DND-41 (cell line): Measurements from ENCODE around the gene DGKZ.

ENCODE experiments used
- ATAC-seq: fragments of 200-7000 bp; cut with Tn5 transposase; 3 replicates; pipeline ENCODE4 v1.9.1; 2021; ENCODE audit warnings: low read depth; ENCODE audit not compliant: insufficient read depth
- DNase-seq: peaks from one replicate; pipeline ENCODE4 v3.0.0-alpha.2; 2020
- H2AFZ ChIP-seq: 2 replicates; pipeline ENCODE4 v1.6.0; 2012; ENCODE audit warnings: low read depth, low read length
- H3K27ac ChIP-seq: 2 replicates; pipeline ENCODE4 v1.5.1; 2012; ENCODE audit warnings: low read length, inconsistent platforms
- H3K27me3 ChIP-seq: fragments of 200-600 bp; sonication (generic); 2 replicates; pipeline ENCODE4 v1.6.0; 2012; ENCODE audit warnings: low read length, mild to moderate bottlenecking, inconsistent platforms; ENCODE audit not compliant: insufficient read depth, poor library complexity
- H3K36me3 ChIP-seq: 2 replicates; pipeline ENCODE4 v1.5.1; 2012; ENCODE audit warnings: low read length, inconsistent platforms; ENCODE audit not compliant: insufficient read depth
- H3K4me1 ChIP-seq: 2 replicates; pipeline ENCODE4 v1.5.1; 2012; ENCODE audit warnings: mild to moderate bottlenecking, low read length; ENCODE audit not compliant: insufficient read depth
- H3K4me2 ChIP-seq: 2 replicates; pipeline ENCODE4 v1.6.0; 2012; ENCODE audit warnings: mild to moderate bottlenecking, moderate library complexity, low read length, inconsistent platforms; ENCODE audit not compliant: insufficient read depth
- H3K4me3 ChIP-seq, 2 experiments: fragments of 200-600 bp in 1 of 2; shearing (Covaris generic) in 1 of 2; 2 replicates each; pipeline ENCODE4 v1.5.1; 2012 to 2016; ENCODE audit warnings: inconsistent platforms in 2 of 2, low read length in 2 of 2, mild to moderate bottlenecking in 2 of 2, low read depth in 1 of 2, moderate library complexity in 1 of 2
- H3K79me2 ChIP-seq: 2 replicates; pipeline ENCODE4 v1.6.0; 2012; ENCODE audit warnings: low read length, inconsistent platforms; ENCODE audit not compliant: insufficient read depth
- H3K9ac ChIP-seq: 2 replicates; pipeline ENCODE4 v1.6.0; 2012; ENCODE audit warnings: low read depth, mild to moderate bottlenecking, inconsistent platforms, low read length, moderate library complexity
- H3K9me3 ChIP-seq: 2 replicates; pipeline ENCODE4 v1.5.1; 2012; ENCODE audit warnings: low read length, moderate library complexity, mild to moderate bottlenecking, inconsistent platforms; ENCODE audit not compliant: insufficient read depth, severe bottlenecking
- H4K20me1 ChIP-seq: 2 replicates; pipeline ENCODE4 v1.6.0; 2012; ENCODE audit warnings: low read length; ENCODE audit not compliant: insufficient read depth
- EZH2 ChIP-seq: IDR thresholded peaks from 3 replicates; pipeline ENCODE4 v1.6.1; 2012; ENCODE audit warnings: borderline replicate concordance, low read depth, mild to moderate bottlenecking, moderate library complexity, low read length, inconsistent platforms; ENCODE audit not compliant: severe bottlenecking
- TF ChIP-seq, protein P1 (sequence below): IDR thresholded peaks from 2 replicates; pipeline ENCODE4 v1.5.1; 2012; ENCODE audit warnings: borderline replicate concordance, low read length, moderate library complexity, mild to moderate bottlenecking; ENCODE audit not compliant: poor library complexity, severe bottlenecking; ENCODE audit errors: extremely low read depth

DGKZ gene

DNA sequence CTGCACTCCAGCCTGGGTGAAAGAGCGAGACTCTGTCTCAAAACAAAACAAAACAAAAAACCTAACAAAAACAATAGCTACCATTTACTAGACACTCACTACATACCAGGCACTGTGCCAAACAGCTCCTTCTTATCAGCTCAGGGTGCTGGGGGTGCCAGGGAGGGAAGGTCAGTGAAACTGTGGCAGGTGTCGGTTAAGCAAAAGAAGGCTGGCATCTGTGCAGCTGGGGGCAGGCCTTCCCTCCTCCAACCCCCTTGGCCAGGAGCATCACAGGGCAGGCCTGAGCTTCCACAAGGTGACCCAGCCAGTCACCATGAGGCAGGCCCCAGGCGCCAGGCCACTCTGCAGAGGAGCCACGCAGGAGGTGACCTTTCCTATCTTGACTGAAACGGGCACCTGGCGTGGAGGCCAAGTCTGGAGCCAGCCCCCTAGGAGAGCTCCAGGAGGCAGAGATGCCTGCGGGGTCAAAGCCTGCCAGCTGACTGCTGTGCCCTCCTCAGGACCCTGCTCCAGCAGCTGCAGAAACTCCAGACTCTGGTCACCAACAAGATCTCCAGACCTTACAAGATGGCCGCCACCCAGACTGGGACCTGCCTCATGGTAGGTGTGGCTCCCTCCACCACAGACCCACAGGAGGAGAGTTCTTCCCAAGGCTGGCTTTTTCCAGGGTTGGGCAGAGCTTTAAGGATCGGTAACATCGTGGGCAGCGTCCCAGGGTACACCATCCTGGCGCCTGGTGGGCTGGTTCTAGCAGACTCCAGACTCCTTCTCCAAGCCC, 31.3 kb upstream of the DGKZ start:
- H2AFZ ChIP-seq: no peak overlapping the region
- no peaks in the 10 kb centered on the region for H3K79me2 ChIP-seq
- no peak overlapping the region for H3K4me3 ChIP-seq
- H3K4me2 ChIP-seq: no peak overlapping the region
- H3K9ac ChIP-seq: no peak overlapping the region
- H3K9me3 ChIP-seq: no peaks in the 10 kb centered on the region
- H3K36me3 ChIP-seq: no peaks in the 10 kb centered on the region
- H4K20me1 ChIP-seq: no peaks in the 10 kb centered on the region
- TF ChIP-seq EZH2: no peak
- TF ChIP-seq, protein P1, sequence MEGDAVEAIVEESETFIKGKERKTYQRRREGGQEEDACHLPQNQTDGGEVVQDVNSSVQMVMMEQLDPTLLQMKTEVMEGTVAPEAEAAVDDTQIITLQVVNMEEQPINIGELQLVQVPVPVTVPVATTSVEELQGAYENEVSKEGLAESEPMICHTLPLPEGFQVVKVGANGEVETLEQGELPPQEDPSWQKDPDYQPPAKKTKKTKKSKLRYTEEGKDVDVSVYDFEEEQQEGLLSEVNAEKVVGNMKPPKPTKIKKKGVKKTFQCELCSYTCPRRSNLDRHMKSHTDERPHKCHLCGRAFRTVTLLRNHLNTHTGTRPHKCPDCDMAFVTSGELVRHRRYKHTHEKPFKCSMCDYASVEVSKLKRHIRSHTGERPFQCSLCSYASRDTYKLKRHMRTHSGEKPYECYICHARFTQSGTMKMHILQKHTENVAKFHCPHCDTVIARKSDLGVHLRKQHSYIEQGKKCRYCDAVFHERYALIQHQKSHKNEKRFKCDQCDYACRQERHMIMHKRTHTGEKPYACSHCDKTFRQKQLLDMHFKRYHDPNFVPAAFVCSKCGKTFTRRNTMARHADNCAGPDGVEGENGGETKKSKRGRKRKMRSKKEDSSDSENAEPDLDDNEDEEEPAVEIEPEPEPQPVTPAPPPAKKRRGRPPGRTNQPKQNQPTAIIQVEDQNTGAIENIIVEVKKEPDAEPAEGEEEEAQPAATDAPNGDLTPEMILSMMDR: no peak
- DNase-seq (no peak), ATAC-seq (no peak)
- H3K27me3 ChIP-seq: no peaks in the 10 kb centered on the region
- H3K27ac ChIP-seq: no peak overlapping the region
- H3K4me1 ChIP-seq: peaks cover 13% of the 10 kb centered on the region

DNA sequence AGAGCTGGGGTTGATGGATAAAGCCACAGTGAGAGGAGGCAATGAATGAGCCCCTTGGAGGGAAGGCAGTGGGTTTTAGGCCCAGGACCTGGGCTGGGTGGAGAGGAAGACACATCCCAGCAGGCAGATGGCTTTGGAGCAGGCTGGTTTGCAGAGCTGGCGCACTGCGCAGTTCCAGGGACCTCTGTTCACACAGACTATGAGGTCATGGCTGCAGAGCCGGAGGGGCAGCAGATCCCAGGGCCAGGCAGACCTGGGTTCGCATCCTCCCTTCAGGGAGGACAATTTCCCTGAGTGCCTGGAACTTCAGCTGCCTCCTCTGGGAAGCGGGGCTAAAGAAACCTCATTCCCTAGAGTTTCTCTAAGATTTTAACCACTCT, 28.2 kb upstream of the DGKZ start:
- Histone ChIP-seq H3K36me3 (no peaks in the 10 kb centered on the region), H3K79me2 (no peaks in the 10 kb centered on the region), H3K4me2 (no peak overlapping the region), H3K4me1 (peaks cover 13% of the 10 kb centered on the region), H3K4me3 (no peak overlapping the region), H4K20me1 (no peaks in the 10 kb centered on the region), H3K9me3 (no peaks in the 10 kb centered on the region), H3K27ac (no peak overlapping the region), H3K27me3 (no peaks in the 10 kb centered on the region), H3K9ac (no peak overlapping the region), H2AFZ (no peak overlapping the region)
- no peak for ATAC-seq
- DNase-seq: no peak
- TF ChIP-seq EZH2: no peak
- TF ChIP-seq, protein P1: no peak

DNA sequence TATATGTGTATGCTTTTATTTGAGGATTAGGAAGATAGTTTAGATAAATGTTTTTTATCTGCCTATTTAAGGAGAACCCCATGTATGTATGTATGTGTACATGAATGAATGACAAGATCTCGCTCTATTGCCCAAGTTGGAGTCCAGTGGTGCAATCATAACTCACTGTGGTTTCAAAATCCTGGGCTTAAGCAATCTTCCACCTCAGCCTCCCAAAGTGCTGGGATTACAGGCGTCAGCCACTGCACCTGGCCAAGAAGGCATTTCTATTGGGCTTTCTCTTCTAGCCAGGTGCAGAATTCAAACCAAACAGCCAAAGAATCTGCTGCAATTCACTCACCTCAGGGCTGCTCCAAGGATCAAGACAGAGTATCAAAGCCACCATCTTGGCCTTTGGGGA, 25.5 kb upstream of the DGKZ start:
- H2AFZ ChIP-seq: no peak overlapping the region
- H3K36me3 ChIP-seq: no peaks in the 10 kb centered on the region
- DNase-seq: no peak
- H4K20me1 ChIP-seq: no peaks in the 10 kb centered on the region
- H3K4me2 ChIP-seq: no peak overlapping the region
- no peak overlapping the region for H3K9ac ChIP-seq
- TF ChIP-seq, protein P1: no peak
- no peak for TF ChIP-seq EZH2
- H3K27me3 ChIP-seq: no peaks in the 10 kb centered on the region
- no peak overlapping the region for H3K27ac ChIP-seq
- ATAC-seq: no peak
- H3K4me3 ChIP-seq: no peak overlapping the region
- H3K79me2 ChIP-seq: no peaks in the 10 kb centered on the region
- H3K9me3 ChIP-seq: no peaks in the 10 kb centered on the region
- peaks cover 7% of the 10 kb centered on the region; the same call in 1 of the 2 replicates for H3K4me1 ChIP-seq
